OCI-LY3 (cell line): Measurements from ENCODE around the gene PER1.

Experiments used
- H2AFZ ChIP-seq: fragments of 200-600, 300-600 bp; shearing (Covaris generic); 2 replicates; pipeline ENCODE4 v1.6.0; 2014; ENCODE audit warnings: antibody characterized with exemption, low read depth, low read length
- H3K27ac ChIP-seq: fragments of 200-600, 300-600 bp; sonication (generic); 2 replicates; pipeline ENCODE4 v1.5.1; 2014; ENCODE audit warnings: mild to moderate bottlenecking, low read length, moderate library complexity, mixed read lengths
- H3K27me3 ChIP-seq: fragments of 200-600, 300-600 bp; sonication (generic); 2 replicates; pipeline ENCODE4 v1.6.1; 2014; ENCODE audit warnings: low read depth, low read length, mixed read lengths
- H3K36me3 ChIP-seq: fragments of 200-600, 300-600 bp; sonication (generic); replicated peaks from 2 replicates; pipeline ENCODE3; 2014; ENCODE audit warnings: low read depth, low read length, mixed read lengths
- H3K4me1 ChIP-seq: fragments of 300-600, 200-600 bp; sonication (generic); 2 replicates; pipeline ENCODE4 v1.6.1; 2014; ENCODE audit warnings: low read length, mixed read lengths
- H3K4me2 ChIP-seq: fragments of 200-600, 300-600 bp; sonication (generic); 2 replicates; pipeline ENCODE4 v1.6.1; 2014; ENCODE audit warnings: low read length, mixed read lengths
- H3K4me3 ChIP-seq: fragments of 300-600, 200-600 bp; sonication (generic); 2 replicates; pipeline ENCODE4 v1.5.1; 2014; ENCODE audit warnings: antibody characterized with exemption, mild to moderate bottlenecking, low read length, moderate library complexity
- H3K79me2 ChIP-seq: fragments of 300-600, 200-600 bp; shearing (Covaris generic); 2 replicates; pipeline ENCODE4 v1.6.1; 2014; ENCODE audit warnings: mild to moderate bottlenecking, low read length, mixed read lengths
- H3K9ac ChIP-seq: fragments of 300-600, 200-600 bp; shearing (Covaris generic); 2 replicates; pipeline ENCODE4 v1.6.0; 2014; ENCODE audit warnings: mild to moderate bottlenecking, low read length, moderate library complexity
- H3K9me3 ChIP-seq: fragments of 200-600, 300-600 bp; shearing (Covaris generic); 2 replicates; pipeline ENCODE4 v1.6.1; 2014; ENCODE audit warnings: low read length, mixed read lengths; ENCODE audit not compliant: insufficient read depth
- H4K20me1 ChIP-seq: fragments of 200-600, 300-600 bp; sonication (generic); 2 replicates; pipeline ENCODE4 v1.6.1; 2016; ENCODE audit warnings: low read length, mixed read lengths; ENCODE audit not compliant: insufficient read depth
- EZH2phosphoT487 ChIP-seq: fragments of 200-600 bp; shearing (Covaris generic); IDR thresholded peaks from 2 replicates; pipeline ENCODE4 v1.6.1; 2018; ENCODE audit warnings: antibody characterized with exemption, mixed run types, low read depth
- TF ChIP-seq, protein P1 (sequence below): fragments of 200-600, 300-600 bp; sonication (generic); IDR thresholded peaks from 2 replicates; pipeline ENCODE4 v1.5.1; 2014; ENCODE audit warnings: antibody characterized with exemption, low read length, low read depth

Gene PER1

DNA sequence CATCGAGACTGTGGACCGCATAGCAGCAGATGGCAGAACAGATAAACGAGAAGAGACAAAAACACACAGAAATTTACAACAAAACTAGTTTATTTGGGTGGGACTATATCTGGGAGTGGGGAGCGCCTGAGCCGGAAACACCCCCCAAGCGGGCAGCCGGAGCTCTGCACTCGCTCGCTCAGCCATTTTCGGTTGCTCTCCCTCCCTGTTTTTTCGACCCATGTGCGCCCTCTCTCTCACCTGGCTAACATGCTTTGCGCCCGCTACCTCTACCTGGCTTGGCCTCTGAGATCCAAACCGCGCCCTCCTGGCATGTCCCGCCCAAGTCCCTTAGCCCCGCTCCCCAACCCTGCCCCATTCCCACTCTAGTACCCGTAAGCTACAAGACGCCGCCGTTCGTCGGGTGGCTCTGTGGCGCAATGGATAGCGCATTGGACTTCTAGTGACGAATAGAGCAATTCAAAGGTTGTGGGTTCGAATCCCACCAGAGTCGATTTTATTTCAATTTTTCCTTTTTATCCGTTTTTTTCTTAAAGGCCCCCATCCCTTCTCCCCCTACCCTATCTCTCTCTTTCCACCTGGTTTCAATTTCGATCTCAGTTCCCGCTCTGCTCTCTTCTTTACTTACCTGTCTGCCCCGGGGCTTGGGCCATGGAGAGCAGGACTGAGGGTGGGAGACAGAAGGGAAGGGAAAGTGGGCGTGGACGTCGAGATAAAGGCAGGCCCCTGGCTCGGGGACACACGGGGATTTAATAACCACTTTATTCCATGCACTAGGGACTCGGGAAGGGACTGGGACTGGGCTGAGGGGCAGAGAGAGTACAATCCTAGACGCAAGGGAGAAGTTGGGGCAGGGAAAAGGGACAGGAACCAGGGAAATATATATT is 31.4 kb downstream of the PER1 start:
- Histone ChIP-seq H4K20me1 (no peaks in the 10 kb centered on the region), H3K4me2 (peak overlapping the region; percentile 99), H3K9me3 (no peaks in the 10 kb centered on the region), H3K27ac (peak overlapping the region; percentile 79), H3K36me3 (no peaks in the 10 kb centered on the region), H3K27me3 (peaks cover 5% of the 10 kb centered on the region; the same call in 1 of the 2 replicates), H3K4me1 (peaks cover 16% of the 10 kb centered on the region), H3K9ac (peak overlapping the region; percentile 78), H3K79me2 (no peaks in the 10 kb centered on the region), H3K4me3 (peak overlapping the region; percentile 100), H2AFZ (peak overlapping the region; percentile 24; the same call in 1 of the 2 replicates)
- TF ChIP-seq, protein P1, sequence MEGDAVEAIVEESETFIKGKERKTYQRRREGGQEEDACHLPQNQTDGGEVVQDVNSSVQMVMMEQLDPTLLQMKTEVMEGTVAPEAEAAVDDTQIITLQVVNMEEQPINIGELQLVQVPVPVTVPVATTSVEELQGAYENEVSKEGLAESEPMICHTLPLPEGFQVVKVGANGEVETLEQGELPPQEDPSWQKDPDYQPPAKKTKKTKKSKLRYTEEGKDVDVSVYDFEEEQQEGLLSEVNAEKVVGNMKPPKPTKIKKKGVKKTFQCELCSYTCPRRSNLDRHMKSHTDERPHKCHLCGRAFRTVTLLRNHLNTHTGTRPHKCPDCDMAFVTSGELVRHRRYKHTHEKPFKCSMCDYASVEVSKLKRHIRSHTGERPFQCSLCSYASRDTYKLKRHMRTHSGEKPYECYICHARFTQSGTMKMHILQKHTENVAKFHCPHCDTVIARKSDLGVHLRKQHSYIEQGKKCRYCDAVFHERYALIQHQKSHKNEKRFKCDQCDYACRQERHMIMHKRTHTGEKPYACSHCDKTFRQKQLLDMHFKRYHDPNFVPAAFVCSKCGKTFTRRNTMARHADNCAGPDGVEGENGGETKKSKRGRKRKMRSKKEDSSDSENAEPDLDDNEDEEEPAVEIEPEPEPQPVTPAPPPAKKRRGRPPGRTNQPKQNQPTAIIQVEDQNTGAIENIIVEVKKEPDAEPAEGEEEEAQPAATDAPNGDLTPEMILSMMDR, result no peak; the same call in 1 of the 2 replicates

GRCh38 chr17:8119581-8120519 is 32.4 kb downstream of the PER1 start:
- Histone ChIP-seq H3K4me1 (peaks cover 13% of the 10 kb centered on the region), H3K4me2 (peak overlapping the region; percentile 99), H4K20me1 (no peaks in the 10 kb centered on the region), H3K9ac (peak overlapping the region; percentile 78), H3K4me3 (peak overlapping the region; percentile 100), H3K79me2 (no peaks in the 10 kb centered on the region), H3K36me3 (no peaks in the 10 kb centered on the region), H3K27ac (peak overlapping the region; percentile 79), H2AFZ (peak overlapping the region; percentile 24; the same call in 1 of the 2 replicates), H3K27me3 (peaks cover 8% of the 10 kb centered on the region; the same call in 1 of the 2 replicates), H3K9me3 (no peaks in the 10 kb centered on the region)
- TF ChIP-seq EZH2phosphoT487, result no peak
- TF ChIP-seq, protein P1, result no peak

DNA sequence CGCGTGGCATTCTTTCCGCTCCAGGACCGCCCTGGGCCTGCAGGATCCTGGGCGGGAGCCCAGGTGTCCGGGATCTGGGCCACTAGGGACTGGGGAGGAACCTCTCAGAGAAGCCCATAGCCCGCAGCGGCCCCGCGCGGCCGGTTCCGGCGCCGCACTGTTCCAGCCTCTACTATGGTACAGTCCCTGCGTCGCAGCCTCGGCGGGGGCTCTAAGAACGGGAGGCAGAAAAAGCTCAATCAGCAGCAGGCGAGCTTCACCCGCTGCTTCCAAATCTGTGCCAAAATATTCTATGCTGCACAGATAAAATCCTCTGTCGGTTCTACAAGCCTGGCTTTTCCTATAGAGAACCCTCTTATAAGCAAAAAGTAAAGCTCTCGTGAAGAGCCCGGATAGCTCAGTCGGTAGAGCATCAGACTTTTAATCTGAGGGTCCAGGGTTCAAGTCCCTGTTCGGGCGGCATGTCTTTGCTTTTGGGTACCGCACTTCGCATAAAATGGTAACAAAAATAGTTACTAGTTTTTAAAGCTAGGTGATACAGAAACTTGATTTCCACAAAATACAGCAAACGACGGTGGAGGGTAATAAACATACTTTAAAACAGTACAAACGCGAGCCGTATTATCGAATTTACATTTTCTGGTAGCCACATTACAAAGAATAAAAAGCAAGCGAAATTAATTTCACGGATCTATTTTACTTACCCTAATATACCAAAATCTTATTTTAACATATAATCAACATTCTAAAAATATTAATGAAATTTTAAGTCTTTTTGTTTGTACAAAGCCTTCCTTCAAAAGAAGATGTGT is 33.2 kb downstream of the PER1 start:
- peak overlapping the region; percentile 82 for H2AFZ ChIP-seq
- H3K9me3 ChIP-seq, result no peaks in the 10 kb centered on the region
- H3K4me3 ChIP-seq, result peak overlapping the region; percentile 96
- H3K9ac ChIP-seq, result peak overlapping the region; percentile 68
- peaks cover 9% of the 10 kb centered on the region; the same call in 1 of the 2 replicates for H3K4me1 ChIP-seq
- no peaks in the 10 kb centered on the region for H3K36me3 ChIP-seq
- no peaks in the 10 kb centered on the region for H4K20me1 ChIP-seq
- TF ChIP-seq EZH2phosphoT487, result no peak
- TF ChIP-seq, protein P1, result peak; percentile 73
- peak overlapping the region; percentile 54 for H3K27ac ChIP-seq
- peaks cover 12% of the 10 kb centered on the region; the same call in 1 of the 2 replicates for H3K27me3 ChIP-seq
- no peaks in the 10 kb centered on the region for H3K79me2 ChIP-seq
- H3K4me2 ChIP-seq, result peak overlapping the region; percentile 85
